ENCODE measurements around the gene UBALD1. TPM values are rescaled to one million over a fixed set of nuclear protein-coding genes. Genes with fewer than 3 reads are reported as not detected.

The UBALD1 gene
- total RNA-seq, 1 experiment from 2014 or later: 45.9 TPM

DNA sequence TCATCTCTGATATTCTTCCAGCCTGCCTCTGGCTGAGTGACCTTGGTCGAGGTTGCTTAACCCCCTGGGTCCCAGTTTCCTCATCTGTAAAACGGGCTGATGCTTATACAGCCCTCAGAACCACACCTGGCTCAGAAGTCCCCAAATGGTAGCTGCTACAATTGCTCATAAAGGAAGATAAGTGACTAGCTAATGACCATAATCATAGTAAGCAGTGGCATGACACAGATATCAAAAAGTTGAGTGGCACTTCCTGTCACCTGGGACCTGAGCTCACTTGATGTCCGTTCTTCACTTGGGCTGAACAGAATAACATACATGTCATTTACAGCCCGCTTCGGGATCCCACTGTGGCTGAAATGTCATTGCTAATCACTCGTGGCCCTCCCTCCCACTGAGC is 11.7 kb upstream of the UBALD1 start:
- peaks cover 15 to 21% of the 10 kb centered on the region in 2 experiments for H3K4me1 ChIP-seq (ENCODE audit: control insufficient read depth in 1 of 2, insufficient read depth in 2 of 2, low read length in 2 of 2)
- CTCF ChIA-PET: interaction anchor here (1.3 kb wide), 1 partner anchor 10 kb away, joined by 5 read pairs; no protein-coding TSS in a partner anchor
- peaks cover 61% of the 10 kb centered on the region for H3K79me2 ChIP-seq (ENCODE audit: insufficient read depth, low read length)
- H3K4me3 ChIP-seq (replicated peaks in 1 of 2; ENCODE audit: low read depth in 1 of 2, low read length in 2 of 2): peak overlapping the region; percentile 86 to 87
- H4K20me1 ChIP-seq (ENCODE audit: insufficient read depth): no peaks in the 10 kb centered on the region
- no peaks in the 10 kb centered on the region for H3K9me2 ChIP-seq (ENCODE audit: insufficient read depth)
- peaks cover 2 to 3% of the 10 kb centered on the region in 2 experiments; a peak in 1 of 4 replicates for H3K9me3 ChIP-seq (ENCODE audit: control insufficient read depth in 1 of 2, insufficient read depth in 1 of 2, low read depth in 1 of 2, low read length in 2 of 2)
- intact Hi-C loops (cut with micrococcal nuclease): no loop called here
- no peak overlapping the region for H2AFZ ChIP-seq (ENCODE audit: low read depth, low read length, poor library complexity, severe bottlenecking)
- RAD21 ChIA-PET (ENCODE audit: low non-redundant PET in 1 of 2, low total read pairs in 2 of 2, uncharacterized antibody in 2 of 2, unreplicated experiment in 2 of 2): no interaction called here
- H3K36me3 ChIP-seq (ENCODE audit: control insufficient read depth in 1 of 2, insufficient read depth in 2 of 2, low read length in 2 of 2): no peaks in the 10 kb centered on the region
- ATAC-seq (no peak), DNase-seq (ENCODE audit: low read depth, low spot score) (no peak)
- H3K9ac ChIP-seq (ENCODE audit: low read length): 0 out of 2 replicates have a peak overlapping the region, but pooled peaks have one; percentile 96
- no peaks in the 10 kb centered on the region for H3K27me3 ChIP-seq (ENCODE audit: insufficient read depth, low read length)
- no peak overlapping the region for H3K27ac ChIP-seq (ENCODE audit: low read depth, low read length)
- peak overlapping the region; percentile 89 for H3K4me2 ChIP-seq (ENCODE audit: low read length)
- BruUV-seq (replicated peaks): no TSS peak
- POLR2A ChIA-PET: interaction anchor here (1.4 kb wide), 1 partner anchor 10 kb away, joined by 3 read pairs; no protein-coding TSS in a partner anchor
- no peak for TF ChIP-seq ZNF274 (IDR thresholded peaks at IDR 0.05; ENCODE audit: low read depth, low read length)
- no peak for TF ChIP-seq CEBPB (IDR thresholded peaks at IDR 0.05; ENCODE audit: low read depth)
- TF ChIP-seq SP1 (IDR thresholded peaks at IDR 0.05; ENCODE audit: low read depth): no peak
- TF ChIP-seq, protein P1, sequence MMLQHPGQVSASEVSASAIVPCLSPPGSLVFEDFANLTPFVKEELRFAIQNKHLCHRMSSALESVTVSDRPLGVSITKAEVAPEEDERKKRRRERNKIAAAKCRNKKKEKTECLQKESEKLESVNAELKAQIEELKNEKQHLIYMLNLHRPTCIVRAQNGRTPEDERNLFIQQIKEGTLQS (IDR thresholded peaks at IDR 0.05): no peak
- TF ChIP-seq SIN3A (IDR thresholded peaks at IDR 0.05; ENCODE audit: low read depth): no peak
- no peak for TF ChIP-seq JUND (IDR thresholded peaks at IDR 0.05)
- TF ChIP-seq, protein P2, sequence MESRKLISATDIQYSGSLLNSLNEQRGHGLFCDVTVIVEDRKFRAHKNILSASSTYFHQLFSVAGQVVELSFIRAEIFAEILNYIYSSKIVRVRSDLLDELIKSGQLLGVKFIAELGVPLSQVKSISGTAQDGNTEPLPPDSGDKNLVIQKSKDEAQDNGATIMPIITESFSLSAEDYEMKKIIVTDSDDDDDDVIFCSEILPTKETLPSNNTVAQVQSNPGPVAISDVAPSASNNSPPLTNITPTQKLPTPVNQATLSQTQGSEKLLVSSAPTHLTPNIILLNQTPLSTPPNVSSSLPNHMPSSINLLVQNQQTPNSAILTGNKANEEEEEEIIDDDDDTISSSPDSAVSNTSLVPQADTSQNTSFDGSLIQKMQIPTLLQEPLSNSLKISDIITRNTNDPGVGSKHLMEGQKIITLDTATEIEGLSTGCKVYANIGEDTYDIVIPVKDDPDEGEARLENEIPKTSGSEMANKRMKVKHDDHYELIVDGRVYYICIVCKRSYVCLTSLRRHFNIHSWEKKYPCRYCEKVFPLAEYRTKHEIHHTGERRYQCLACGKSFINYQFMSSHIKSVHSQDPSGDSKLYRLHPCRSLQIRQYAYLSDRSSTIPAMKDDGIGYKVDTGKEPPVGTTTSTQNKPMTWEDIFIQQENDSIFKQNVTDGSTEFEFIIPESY (IDR thresholded peaks at IDR 0.05; ENCODE audit: extremely low read depth, insufficient replicate concordance, low read length): no peak
- no peak for TF ChIP-seq FOSL1 (IDR thresholded peaks at IDR 0.05; ENCODE audit: low read depth)
- no peak for TF ChIP-seq POLR2A (IDR thresholded peaks at IDR 0.05; ENCODE audit: borderline replicate concordance, extremely low read depth, insufficient read depth, insufficient read length)
- TF ChIP-seq EZH2phosphoT487 (IDR thresholded peaks at IDR 0.05; ENCODE audit: borderline replicate concordance): no peak
- no peak for TF ChIP-seq TCF7L2 (IDR thresholded peaks at IDR 0.05; ENCODE audit: borderline replicate concordance, extremely low read depth, insufficient read depth, insufficient read length)

Measured in HCT116 (cell line).